GM19043 (cell line): ENCODE data around the gene PLA2G4B.

ENCODE experiments used
- ATAC-seq: cut with Tn5 transposase; IDR thresholded peaks from one replicate; pipeline ENCODE4 v1.9.1; 2021; ENCODE audit warnings: low read depth; ENCODE audit not compliant: unreplicated experiment

Gene PLA2G4B

GRCh38 chr15:41866872-41867579 lies 28.4 kb downstream of the PLA2G4B start:
- no peak for ATAC-seq

- ATAC-seq = no peak
Measured at GRCh38 chr15:41868321-41868720, 29.7 kb downstream of the PLA2G4B start.

GRCh38 chr15:41869770-41870688 lies 31.4 kb downstream of the PLA2G4B start:
- ATAC-seq = no peak

GRCh38 chr15:41870689-41871081 lies 32.0 kb downstream of the PLA2G4B start:
- no peak for ATAC-seq

- ATAC-seq = no peak
Measured at GRCh38 chr15:41871175-41871905, 32.7 kb downstream of the PLA2G4B start.

GRCh38 chr15:41872166-41872747 lies 33.6 kb downstream of the PLA2G4B start:
- ATAC-seq = no peak

GRCh38 chr15:41873711-41874110 lies 35.1 kb downstream of the PLA2G4B start:
- no peak for ATAC-seq

- ATAC-seq = no peak
Measured at GRCh38 chr15:41874736-41875135, 36.1 kb downstream of the PLA2G4B start.

GRCh38 chr15:41876007-41876406 lies 37.4 kb downstream of the PLA2G4B start:
- no peak for ATAC-seq

- ATAC-seq = no peak
Measured at GRCh38 chr15:41876689-41877088, 38.0 kb downstream of the PLA2G4B start.

- ATAC-seq = no peak
Measured at GRCh38 chr15:41877631-41878354, 39.1 kb downstream of the PLA2G4B start.

- ATAC-seq = no peak
Measured at GRCh38 chr15:41878355-41878699, 39.7 kb downstream of the PLA2G4B start.

- no peak for ATAC-seq
Measured at GRCh38 chr15:41879321-41879845, 40.7 kb downstream of the PLA2G4B start.

GRCh38 chr15:41880156-41880877 lies 41.7 kb downstream of the PLA2G4B start:
- ATAC-seq = no peak

- no peak for ATAC-seq
Measured at GRCh38 chr15:41881086-41881485, 42.4 kb downstream of the PLA2G4B start.

- no peak for ATAC-seq
Measured at GRCh38 chr15:41881550-41881919, 42.9 kb downstream of the PLA2G4B start.

- no peak for ATAC-seq
Measured at GRCh38 chr15:41881920-41882688, 43.5 kb downstream of the PLA2G4B start.

GRCh38 chr15:41882689-41883483 lies 44.2 kb downstream of the PLA2G4B start:
- no peak for ATAC-seq
